ENCODE results near the gene POLD1. TPM values are rescaled to one million over a fixed set of nuclear protein-coding genes. Genes with fewer than 3 reads are reported as not detected.

POLD1 gene
- total RNA-seq, 1 experiment from 2014 or later, result 81.9 TPM

DNA sequence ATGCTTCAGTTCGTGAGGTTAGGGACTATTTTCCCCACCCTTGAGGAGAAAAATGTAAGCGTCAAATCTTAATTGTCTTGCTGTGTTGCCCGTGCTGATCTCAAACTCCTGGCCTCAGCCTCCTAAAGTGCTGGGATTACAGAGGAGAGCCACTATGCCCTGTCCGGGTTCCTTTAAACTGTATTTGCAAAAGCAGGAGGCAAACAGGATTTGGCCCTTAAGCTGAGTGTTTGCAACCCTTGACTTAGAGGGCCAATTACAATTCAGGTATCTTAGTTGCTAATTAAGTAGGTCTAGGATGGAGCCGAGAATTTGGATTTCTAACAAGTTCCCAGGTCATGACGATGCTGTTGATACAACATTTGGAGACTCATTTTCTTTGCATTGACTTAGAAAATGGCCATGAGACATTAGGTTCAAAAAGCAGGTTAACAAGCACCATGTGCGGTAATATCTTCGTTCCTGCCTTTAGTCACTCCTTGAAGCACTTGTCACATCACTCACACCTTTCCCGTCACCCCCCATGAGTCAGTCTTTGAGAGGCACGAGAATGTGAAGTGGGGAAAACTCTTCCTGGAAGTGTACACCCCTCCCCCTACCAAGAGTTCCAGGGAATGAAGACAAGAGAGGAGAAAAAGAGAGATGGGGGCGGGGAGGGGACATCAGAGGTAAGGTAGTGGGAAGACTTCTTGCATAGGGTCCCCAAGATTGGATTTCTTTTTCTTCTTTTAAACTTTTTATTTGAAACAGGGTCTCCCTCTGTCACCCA, 21.3 kb upstream of the POLD1 start:
- intact Hi-C loops (cut with micrococcal nuclease; ENCODE audit: unreplicated experiment), result no loop called here
- CTCF ChIA-PET, result no interaction called here
- Mint-ChIP-seq H3K4me1 (ENCODE audit: low read depth, unreplicated experiment) (peaks cover 7% of the 10 kb centered on the region), H3K9me3 (ENCODE audit: low read depth, unreplicated experiment) (no peaks in the 10 kb centered on the region), H3K27ac (ENCODE audit: unreplicated experiment) (no peak overlapping the region), H3K36me3 (ENCODE audit: insufficient read depth, unreplicated experiment) (peaks cover 2% of the 10 kb centered on the region), H3K27me3 (ENCODE audit: unreplicated experiment) (peaks cover 47% of the 10 kb centered on the region), H3K4me3 (ENCODE audit: low read depth, unreplicated experiment) (no peak overlapping the region)
- DNase-seq, result no peak
- no peak for TF ChIP-seq CTCF (IDR thresholded peaks at IDR 0.05; ENCODE audit: unreplicated experiment)
- no TSS peak for BruUV-seq (replicated peaks)

DNA sequence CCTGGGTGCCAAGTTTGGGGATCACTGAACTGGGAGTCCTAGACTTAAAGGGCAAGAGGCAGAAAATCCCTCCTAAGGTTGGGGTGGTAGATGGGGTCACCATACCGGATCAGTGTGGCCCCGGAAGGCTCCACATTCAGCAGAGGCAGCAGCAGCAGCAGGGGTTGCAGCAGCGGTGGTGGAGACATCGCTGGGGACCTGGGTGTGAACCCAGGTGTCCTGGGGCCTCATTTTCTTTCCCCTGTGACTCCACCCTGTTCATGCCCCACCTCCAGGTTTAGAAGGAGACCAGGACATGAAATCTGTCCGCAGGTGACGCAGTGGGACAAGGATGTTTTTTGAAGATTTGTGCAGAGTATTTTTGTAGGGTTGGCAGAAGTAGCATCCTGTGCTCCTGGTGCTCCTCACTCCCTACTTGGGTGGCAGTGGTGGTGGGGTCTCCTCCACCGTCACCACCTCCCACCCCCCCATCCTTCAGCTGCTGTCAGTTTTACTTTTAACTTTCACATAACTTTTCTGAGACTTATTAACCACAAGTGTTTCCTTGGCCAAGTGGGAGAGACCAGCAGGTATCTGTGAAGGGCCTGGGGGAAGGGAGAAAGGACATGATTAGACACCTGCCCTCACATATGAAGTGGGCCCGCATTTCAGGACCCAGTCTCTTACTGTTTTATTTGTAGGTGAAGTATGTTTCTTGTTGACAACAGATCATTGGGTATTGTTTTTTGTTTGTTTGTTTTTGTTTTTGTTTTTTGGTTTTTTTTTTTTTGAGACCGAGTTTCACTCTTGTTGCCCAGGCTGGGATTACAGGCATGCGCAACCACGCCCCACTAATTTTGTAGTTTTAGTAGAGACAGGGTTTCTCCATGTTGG, 18.5 kb upstream of the POLD1 start, which contains the start of gene NAPSA:
TSS of gene NAPSA (minus strand) at position 206 of the 873 bp plus-strand sequence. CDS start at position 188, 18 bp downstream.
- no peak for DNase-seq
- no peak within 1 kb of the TSS for H3K27ac Mint-ChIP-seq (ENCODE audit: unreplicated experiment)
- H3K9me3 Mint-ChIP-seq (ENCODE audit: low read depth, unreplicated experiment), result no peaks in the 10 kb centered on the region
- H3K4me3 Mint-ChIP-seq (ENCODE audit: low read depth, unreplicated experiment), result no peak within 1 kb of the TSS
- H3K27me3 Mint-ChIP-seq (ENCODE audit: unreplicated experiment), result peaks cover 25% of the 10 kb centered on the region
- CTCF ChIA-PET, result no interaction called here
- intact Hi-C loops (cut with micrococcal nuclease; ENCODE audit: unreplicated experiment), result loop anchor here (5.0 kb wide), 1 partner anchor 172 kb away; no protein-coding TSS in a partner anchor
- no TSS peak for BruUV-seq (replicated peaks)
- peaks cover 20% of the 10 kb centered on the region for H3K4me1 Mint-ChIP-seq (ENCODE audit: low read depth, unreplicated experiment)
- peaks cover 20% of the 10 kb centered on the region for H3K36me3 Mint-ChIP-seq (ENCODE audit: insufficient read depth, unreplicated experiment)
- TF ChIP-seq CTCF (IDR thresholded peaks at IDR 0.05; ENCODE audit: unreplicated experiment), result no peak

GRCh38 chr19:50368649-50369570, 15.2 kb upstream of the POLD1 start:
- peak; percentile 89 for DNase-seq
- Mint-ChIP-seq H3K9me3 (ENCODE audit: low read depth, unreplicated experiment) (no peaks in the 10 kb centered on the region), H3K4me1 (ENCODE audit: low read depth, unreplicated experiment) (peaks cover 13% of the 10 kb centered on the region), H3K4me3 (ENCODE audit: low read depth, unreplicated experiment) (peak overlapping the region; percentile 93), H3K27me3 (ENCODE audit: unreplicated experiment) (no peaks in the 10 kb centered on the region), H3K36me3 (ENCODE audit: insufficient read depth, unreplicated experiment) (peaks cover 20% of the 10 kb centered on the region), H3K27ac (ENCODE audit: unreplicated experiment) (peak overlapping the region; percentile 55)
- no TSS peak for BruUV-seq (replicated peaks)
- peak; percentile 87 for TF ChIP-seq CTCF (IDR thresholded peaks at IDR 0.05; ENCODE audit: unreplicated experiment)
- intact Hi-C loops (cut with micrococcal nuclease; ENCODE audit: unreplicated experiment), result loop anchor here (2.0 to 5.0 kb wide), 3 partner anchors 92 to 414 kb away; no protein-coding TSS in a partner anchor
- CTCF ChIA-PET, result interaction anchor here (0.8 to 1.4 kb wide), 9 partner anchors 12 to 335 kb away, joined by 3 to 11 read pairs (median 6); partner anchors contain the start of gene JOSD2

All from Calu3 (cell line).